GM23338 (cell line): Measurements from ENCODE around the gene FIP1L1. TPM values are rescaled to one million over a fixed set of nuclear protein-coding genes. Genes with fewer than 3 reads are reported as not detected.

Experiments used
- ATAC-seq: fragments of 200-7000 bp; cut with Tn5 transposase; 3 replicates; pipeline ENCODE4 v1.9.1; 2020
- DNase-seq: peaks from one replicate; pipeline ENCODE4 v3.0.0-alpha.2; 2015; ENCODE audit warnings: low spot score
- H2AFZ ChIP-seq: fragments of 200-600 bp; sonication (generic); 2 replicates; pipeline ENCODE4 v1.8.0; 2016; ENCODE audit warnings: antibody characterized with exemption, mild to moderate bottlenecking, moderate library complexity
- H3F3A ChIP-seq: fragments of 200-600 bp; sonication (generic); replicated peaks from 2 replicates; pipeline ENCODE4 v1.8.0; 2017; ENCODE audit warnings: antibody characterized with exemption, mixed run types, low read depth
- H3K27ac ChIP-seq: fragments of 200-600 bp; sonication (generic); 2 replicates; pipeline ENCODE4 v1.6.1; 2016; ENCODE audit warnings: low read depth
- H3K27me3 ChIP-seq: fragments of 200-600 bp; sonication (generic); 2 replicates; pipeline ENCODE4 v1.8.0; 2016; ENCODE audit warnings: mild to moderate bottlenecking, mixed run types, moderate library complexity; ENCODE audit not compliant: insufficient read depth
- H3K36me3 ChIP-seq: fragments of 200-600 bp; sonication (generic); 2 replicates; pipeline ENCODE4 v1.8.0; 2016; ENCODE audit warnings: mild to moderate bottlenecking; ENCODE audit not compliant: insufficient read depth
- H3K4me1 ChIP-seq: fragments of 200-600 bp; sonication (generic); 2 replicates; pipeline ENCODE4 v1.8.0; 2016; ENCODE audit warnings: mild to moderate bottlenecking, moderate library complexity; ENCODE audit not compliant: insufficient read depth
- H3K4me2 ChIP-seq: fragments of 200-600 bp; sonication (generic); 2 replicates; pipeline ENCODE4 v1.7.1; 2017; ENCODE audit warnings: mixed run types
- H3K4me3 ChIP-seq: fragments of 200-600 bp; sonication (generic); 2 replicates; pipeline ENCODE4 v1.6.1; 2016; ENCODE audit warnings: mixed run types
- H3K79me2 ChIP-seq: fragments of 200-600 bp; sonication (generic); replicated peaks from 2 replicates; pipeline ENCODE4 v1.8.0; 2017; ENCODE audit warnings: mild to moderate bottlenecking; ENCODE audit not compliant: insufficient read depth
- H3K9me2 ChIP-seq: fragments of 200-600 bp; sonication (generic); 2 replicates; pipeline ENCODE4 v1.8.0; 2017; ENCODE audit not compliant: insufficient read depth
- H4K20me1 ChIP-seq: fragments of 200-600 bp; sonication (generic); replicated peaks from 2 replicates; pipeline ENCODE4 v1.8.0; 2017; ENCODE audit warnings: mild to moderate bottlenecking; ENCODE audit not compliant: insufficient read depth
- H3K27ac Mint-ChIP-seq: 2 replicates; pipeline ENCODE4 v1.8.0; 2020; ENCODE audit warnings: inconsistent platforms, mild to moderate bottlenecking, moderate library complexity, mixed read lengths
- H3K27me3 Mint-ChIP-seq: 3 replicates; pipeline ENCODE4 v1.8.0; 2022; ENCODE audit warnings: low read depth, mild to moderate bottlenecking, moderate library complexity, mixed read lengths, inconsistent platforms; ENCODE audit not compliant: insufficient read depth, poor library complexity
- H3K36me3 Mint-ChIP-seq: 3 replicates; pipeline ENCODE4 v1.8.0; 2021; ENCODE audit warnings: low read depth, mild to moderate bottlenecking, inconsistent platforms, moderate library complexity, mixed read lengths
- H3K4me1 Mint-ChIP-seq: 3 replicates; pipeline ENCODE4 v1.8.0; 2020; ENCODE audit warnings: mild to moderate bottlenecking, inconsistent platforms, mixed read lengths
- H3K4me3 Mint-ChIP-seq: 3 replicates; pipeline ENCODE4 v1.8.0; 2021; ENCODE audit warnings: moderate library complexity, mild to moderate bottlenecking, inconsistent platforms, mixed read lengths
- H3K9me3 Mint-ChIP-seq: 3 replicates; pipeline ENCODE4 v1.8.0; 2020; ENCODE audit warnings: moderate library complexity, mild to moderate bottlenecking, inconsistent platforms, mixed read lengths
- CTCF ChIP-seq, 2 experiments: fragments of 200-600 bp in 1 of 2; sonication (generic) in 1 of 2; conservative IDR thresholded peaks; 2 replicates each; pipeline versions ENCODE4 v1.5.1 to v1.6.1; 2016 to 2017; ENCODE audit warnings: antibody characterized with exemption in 2 of 2, low read depth in 2 of 2, mild to moderate bottlenecking in 2 of 2, moderate library complexity in 1 of 2
- EZH2phosphoT487 ChIP-seq: fragments of 200-600 bp; sonication (generic); IDR thresholded peaks from one replicate; pipeline ENCODE4 v1.8.1; 2018; ENCODE audit warnings: antibody characterized with exemption; ENCODE audit not compliant: unreplicated experiment
- JUNB ChIP-seq: IDR thresholded peaks from one replicate; pipeline ENCODE4 v1.6.1; 2016; ENCODE audit warnings: antibody characterized with exemption; ENCODE audit not compliant: unreplicated experiment
- NANOG ChIP-seq: IDR thresholded peaks from 2 replicates; pipeline ENCODE4 v1.6.1; 2016; ENCODE audit warnings: antibody characterized with exemption, borderline replicate concordance
- REST ChIP-seq: IDR thresholded peaks from one replicate; pipeline ENCODE4 v1.6.1; 2018; ENCODE audit warnings: antibody characterized with exemption; ENCODE audit not compliant: unreplicated experiment
- STAT1 ChIP-seq: IDR thresholded peaks from one replicate; pipeline ENCODE4 v1.6.1; 2016; ENCODE audit warnings: antibody characterized with exemption; ENCODE audit not compliant: unreplicated experiment
- ZNF114 ChIP-seq: fragments of 250-450 bp; sonication (Bioruptor Pico); IDR thresholded peaks from 2 replicates; pipeline ENCODE4 v1.5.0; 2020; ENCODE audit warnings: mild to moderate bottlenecking, moderate library complexity
- polyA plus RNA-seq: library from polyadenylated mRNA; unstranded; fragments of >200 nt; fragmentation: Nextera tagmentation; extraction: Ambion mirVana; gene quantifications from 2 replicates; pipeline ENCODE4 v1.2.1, GENCODE V29; 2016
- total RNA-seq: library from RNA; depleted of rRNA; stranded (reverse); fragments of >200 nt; shearing (Covaris generic); gene quantifications from 2 replicates; pipeline ENCODE4 v1.2.3, GENCODE V29; 2014
- TF ChIP-seq, protein P1 (sequence below): IDR thresholded peaks from 2 replicates; pipeline ENCODE4 v1.6.1; 2016; ENCODE audit warnings: antibody characterized with exemption
- TF ChIP-seq, protein P2 (sequence below): fragments of 250-450 bp; sonication (Bioruptor Pico); IDR thresholded peaks from 2 replicates; pipeline ENCODE4 v1.5.0; 2020; ENCODE audit warnings: mild to moderate bottlenecking, moderate library complexity

The FIP1L1 gene
- total and polyA plus RNA-seq, 2 experiments from 2014 or later, result 43.3 to 54.0 TPM

GRCh38 chr4:53507058-53507457 is 129.6 kb downstream of the FIP1L1 start:
- DNase-seq (no peak), ATAC-seq (no peak)
- H3K79me2 ChIP-seq, result no peaks in the 10 kb centered on the region
- no peaks in the 10 kb centered on the region for H3K36me3 Mint-ChIP-seq
- no peak overlapping the region for H2AFZ ChIP-seq
- no peaks in the 10 kb centered on the region for H3F3A ChIP-seq
- H3K4me3 ChIP-seq, result no peak overlapping the region
- 0 out of 2 replicates have a peak, but pooled peaks cover 5% of the 10 kb centered on the region for H3K9me2 ChIP-seq
- no peaks in the 10 kb centered on the region for H3K4me1 Mint-ChIP-seq
- H4K20me1 ChIP-seq, result no peaks in the 10 kb centered on the region
- no peaks in the 10 kb centered on the region for H3K27me3 ChIP-seq
- no peak overlapping the region for H3K27ac Mint-ChIP-seq
- H3K4me2 ChIP-seq, result no peak overlapping the region
- H3K36me3 ChIP-seq, result no peaks in the 10 kb centered on the region
- H3K9me3 Mint-ChIP-seq, result no peaks in the 10 kb centered on the region
- H3K27me3 Mint-ChIP-seq, result no peaks in the 10 kb centered on the region
- no peaks in the 10 kb centered on the region for H3K4me1 ChIP-seq
- no peak overlapping the region for H3K4me3 Mint-ChIP-seq
- H3K27ac ChIP-seq, result no peak overlapping the region
- TF ChIP-seq EZH2phosphoT487 (no peak), STAT1 (no peak), JUNB (no peak), REST (no peak), ZNF114 (CRISPR knock-in tag) (no peak), NANOG (no peak), CTCF (conservative IDR thresholded peaks at IDR 0.05; ENCODE audit: low read depth in 2 of 2) (no peak)
- TF ChIP-seq, protein P1, sequence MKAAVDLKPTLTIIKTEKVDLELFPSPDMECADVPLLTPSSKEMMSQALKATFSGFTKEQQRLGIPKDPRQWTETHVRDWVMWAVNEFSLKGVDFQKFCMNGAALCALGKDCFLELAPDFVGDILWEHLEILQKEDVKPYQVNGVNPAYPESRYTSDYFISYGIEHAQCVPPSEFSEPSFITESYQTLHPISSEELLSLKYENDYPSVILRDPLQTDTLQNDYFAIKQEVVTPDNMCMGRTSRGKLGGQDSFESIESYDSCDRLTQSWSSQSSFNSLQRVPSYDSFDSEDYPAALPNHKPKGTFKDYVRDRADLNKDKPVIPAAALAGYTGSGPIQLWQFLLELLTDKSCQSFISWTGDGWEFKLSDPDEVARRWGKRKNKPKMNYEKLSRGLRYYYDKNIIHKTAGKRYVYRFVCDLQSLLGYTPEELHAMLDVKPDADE, result no peak
- TF ChIP-seq, protein P2, sequence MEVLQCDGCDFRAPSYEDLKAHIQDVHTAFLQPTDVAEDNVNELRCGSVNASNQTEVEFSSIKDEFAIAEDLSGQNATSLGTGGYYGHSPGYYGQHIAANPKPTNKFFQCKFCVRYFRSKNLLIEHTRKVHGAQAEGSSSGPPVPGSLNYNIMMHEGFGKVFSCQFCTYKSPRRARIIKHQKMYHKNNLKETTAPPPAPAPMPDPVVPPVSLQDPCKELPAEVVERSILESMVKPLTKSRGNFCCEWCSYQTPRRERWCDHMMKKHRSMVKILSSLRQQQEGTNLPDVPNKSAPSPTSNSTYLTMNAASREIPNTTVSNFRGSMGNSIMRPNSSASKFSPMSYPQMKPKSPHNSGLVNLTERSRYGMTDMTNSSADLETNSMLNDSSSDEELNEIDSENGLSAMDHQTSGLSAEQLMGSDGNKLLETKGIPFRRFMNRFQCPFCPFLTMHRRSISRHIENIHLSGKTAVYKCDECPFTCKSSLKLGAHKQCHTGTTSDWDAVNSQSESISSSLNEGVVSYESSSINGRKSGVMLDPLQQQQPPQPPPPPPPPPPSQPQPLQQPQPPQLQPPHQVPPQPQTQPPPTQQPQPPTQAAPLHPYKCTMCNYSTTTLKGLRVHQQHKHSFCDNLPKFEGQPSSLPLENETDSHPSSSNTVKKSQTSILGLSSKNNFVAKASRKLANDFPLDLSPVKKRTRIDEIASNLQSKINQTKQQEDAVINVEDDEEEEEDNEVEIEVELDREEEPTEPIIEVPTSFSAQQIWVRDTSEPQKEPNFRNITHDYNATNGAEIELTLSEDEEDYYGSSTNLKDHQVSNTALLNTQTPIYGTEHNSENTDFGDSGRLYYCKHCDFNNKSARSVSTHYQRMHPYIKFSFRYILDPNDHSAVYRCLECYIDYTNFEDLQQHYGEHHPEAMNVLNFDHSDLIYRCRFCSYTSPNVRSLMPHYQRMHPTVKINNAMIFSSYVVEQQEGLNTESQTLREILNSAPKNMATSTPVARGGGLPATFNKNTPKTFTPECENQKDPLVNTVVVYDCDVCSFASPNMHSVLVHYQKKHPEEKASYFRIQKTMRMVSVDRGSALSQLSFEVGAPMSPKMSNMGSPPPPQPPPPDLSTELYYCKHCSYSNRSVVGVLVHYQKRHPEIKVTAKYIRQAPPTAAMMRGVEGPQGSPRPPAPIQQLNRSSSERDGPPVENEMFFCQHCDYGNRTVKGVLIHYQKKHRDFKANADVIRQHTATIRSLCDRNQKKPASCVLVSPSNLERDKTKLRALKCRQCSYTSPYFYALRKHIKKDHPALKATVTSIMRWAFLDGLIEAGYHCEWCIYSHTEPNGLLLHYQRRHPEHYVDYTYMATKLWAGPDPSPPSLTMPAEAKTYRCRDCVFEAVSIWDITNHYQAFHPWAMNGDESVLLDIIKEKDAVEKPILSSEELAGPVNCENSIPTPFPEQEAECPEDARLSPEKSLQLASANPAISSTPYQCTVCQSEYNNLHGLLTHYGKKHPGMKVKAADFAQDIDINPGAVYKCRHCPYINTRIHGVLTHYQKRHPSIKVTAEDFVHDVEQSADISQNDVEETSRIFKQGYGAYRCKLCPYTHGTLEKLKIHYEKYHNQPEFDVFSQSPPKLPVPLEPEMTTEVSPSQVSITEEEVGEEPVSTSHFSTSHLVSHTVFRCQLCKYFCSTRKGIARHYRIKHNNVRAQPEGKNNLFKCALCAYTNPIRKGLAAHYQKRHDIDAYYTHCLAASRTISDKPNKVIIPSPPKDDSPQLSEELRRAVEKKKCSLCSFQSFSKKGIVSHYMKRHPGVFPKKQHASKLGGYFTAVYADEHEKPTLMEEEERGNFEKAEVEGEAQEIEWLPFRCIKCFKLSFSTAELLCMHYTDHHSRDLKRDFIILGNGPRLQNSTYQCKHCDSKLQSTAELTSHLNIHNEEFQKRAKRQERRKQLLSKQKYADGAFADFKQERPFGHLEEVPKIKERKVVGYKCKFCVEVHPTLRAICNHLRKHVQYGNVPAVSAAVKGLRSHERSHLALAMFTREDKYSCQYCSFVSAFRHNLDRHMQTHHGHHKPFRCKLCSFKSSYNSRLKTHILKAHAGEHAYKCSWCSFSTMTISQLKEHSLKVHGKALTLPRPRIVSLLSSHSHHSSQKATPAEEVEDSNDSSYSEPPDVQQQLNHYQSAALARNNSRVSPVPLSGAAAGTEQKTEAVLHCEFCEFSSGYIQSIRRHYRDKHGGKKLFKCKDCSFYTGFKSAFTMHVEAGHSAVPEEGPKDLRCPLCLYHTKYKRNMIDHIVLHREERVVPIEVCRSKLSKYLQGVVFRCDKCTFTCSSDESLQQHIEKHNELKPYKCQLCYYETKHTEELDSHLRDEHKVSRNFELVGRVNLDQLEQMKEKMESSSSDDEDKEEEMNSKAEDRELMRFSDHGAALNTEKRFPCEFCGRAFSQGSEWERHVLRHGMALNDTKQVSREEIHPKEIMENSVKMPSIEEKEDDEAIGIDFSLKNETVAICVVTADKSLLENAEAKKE (CRISPR knock-in tag), result no peak
